Right ventricle myocardium inferior (tissue), 1 donor: ENCODE data around the gene RFX7. TPM values are rescaled to one million over a fixed set of nuclear protein-coding genes. Genes with fewer than 3 reads are reported as not detected.

ENCODE experiments used
- ATAC-seq: fragments of 200-7000 bp; cut with Tn5 transposase; one replicate; pipeline ENCODE4 v1.9.1; 2020; ENCODE audit warnings: mild to moderate bottlenecking, moderate library complexity
- DNase-seq: peaks from one replicate; pipeline ENCODE4 v3.0.0; 2021; ENCODE audit errors: missing footprints
- intact Hi-C: fragments of 100-400 bp; cut with DNase I; formaldehyde crosslinking; loops from one replicate; pipeline ENCODE4 v1.11.0; 2022
- total RNA-seq: library from RNA; stranded (reverse); fragmentation: NEBNext Ultra II Directional; extraction: Animal tissue kit (Norgen Biotek cat#: 25700); gene quantifications from one replicate; pipeline ENCODE4 v1.2.1, GENCODE V29; 2021
- donor health status: DM: no; HTN: yes; CAD: no; lungs with severe emphysema.

The RFX7 gene
- total RNA-seq, 1 donor from 2014 or later: 5.8 TPM

DNA sequence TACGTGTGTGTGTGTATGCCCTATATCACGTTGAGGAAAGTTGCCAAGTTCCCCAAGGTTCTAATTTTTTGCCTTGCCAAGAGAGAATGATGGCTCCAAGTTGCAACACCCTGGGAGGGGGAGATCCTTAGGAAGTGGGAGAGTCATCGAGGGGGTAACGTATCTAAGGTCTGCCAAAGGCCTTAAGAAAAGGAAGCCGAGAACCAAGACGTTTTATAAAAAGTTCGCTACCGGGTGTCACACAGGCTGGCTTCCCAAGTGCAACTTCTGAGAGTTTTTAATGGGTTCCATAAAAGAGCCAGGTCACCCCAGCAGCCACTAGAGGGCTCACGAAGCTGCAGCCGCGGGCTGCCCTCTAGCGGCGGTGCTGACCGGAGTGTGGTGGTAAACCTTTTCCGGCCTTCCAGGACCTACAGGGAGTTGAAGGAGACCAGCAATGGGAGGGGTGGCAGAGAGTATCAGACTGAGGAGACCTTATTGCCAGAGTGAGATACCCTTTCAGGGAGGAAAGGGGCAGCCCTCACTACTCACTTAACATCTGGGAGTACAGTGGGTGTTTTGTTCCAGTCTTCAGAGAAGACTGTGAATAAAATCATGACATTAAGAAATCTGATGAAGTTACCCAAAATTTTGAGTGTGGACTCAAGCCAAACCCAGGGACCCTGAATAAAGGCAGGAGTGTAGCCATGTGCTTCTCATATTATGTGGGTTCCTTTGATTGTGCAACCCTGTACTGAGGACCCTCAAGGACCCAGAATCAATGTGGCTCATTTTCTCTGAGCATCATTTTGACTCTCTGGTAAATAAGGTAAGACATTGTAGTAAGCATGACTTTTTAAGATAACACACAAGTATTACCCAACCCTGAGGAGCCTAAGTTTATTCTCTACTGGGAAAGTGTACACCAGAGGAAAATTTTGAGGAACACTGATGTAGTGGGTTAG, 2.5 kb upstream of the RFX7 start:
- peak; percentile 94 for DNase-seq
- intact Hi-C loops: no loop called here
- peak; percentile 82 for ATAC-seq

- ATAC-seq (no peak), DNase-seq (peak; percentile 40)
- intact Hi-C loops: loop anchor here (5.0 kb wide), 2 partner anchors 143 to 253 kb away; partner anchors contain the start of gene NEDD4
These were observed 1.3 kb upstream of the RFX7 start for GRCh38 chr15:56244811-56245576.

- intact Hi-C loops: loop anchor here (5.0 kb wide), 2 partner anchors 142 to 252 kb away; partner anchors contain the start of gene NEDD4
- ATAC-seq (peak; percentile 54), DNase-seq (no peak)
These were observed 545 bp upstream of the RFX7 start for GRCh38 chr15:56244038-56244810.

- intact Hi-C loops: loop anchor here (5.0 kb wide), 2 partner anchors 140 to 250 kb away; partner anchors contain the start of gene NEDD4
- ATAC-seq (no peak), DNase-seq (no peak)
These were observed 1.0 kb downstream of the RFX7 start for GRCh38 chr15:56242576-56243162.

- intact Hi-C loops: loop anchor here (5.0 kb wide), 2 partner anchors 139 to 249 kb away; partner anchors contain the start of gene NEDD4
- DNase-seq (no peak), ATAC-seq (no peak)
These were observed 2.1 kb downstream of the RFX7 start for GRCh38 chr15:56241374-56242105.

DNA sequence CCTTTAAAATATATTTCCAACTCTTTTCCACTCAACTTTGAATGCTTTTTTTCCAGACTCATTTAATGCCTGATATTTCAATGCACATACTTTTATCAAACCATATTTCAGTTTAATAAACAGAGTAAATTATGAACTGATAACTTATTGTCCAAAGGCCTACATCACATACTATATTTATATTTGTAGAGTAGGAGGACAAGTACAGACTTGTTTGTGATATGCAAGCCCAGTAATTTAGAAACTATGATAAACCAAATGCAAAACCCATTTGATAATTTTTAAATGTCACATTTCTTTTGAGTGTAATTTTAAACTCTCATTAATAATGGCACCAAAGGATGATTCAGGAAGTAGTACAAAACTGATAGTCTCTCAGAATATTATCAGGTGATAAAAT, 3.3 kb downstream of the RFX7 start:
- intact Hi-C loops: loop anchor here (5.0 kb wide), 2 partner anchors 138 to 248 kb away; partner anchors contain the start of gene NEDD4
- no peak for ATAC-seq
- DNase-seq: no peak

DNA sequence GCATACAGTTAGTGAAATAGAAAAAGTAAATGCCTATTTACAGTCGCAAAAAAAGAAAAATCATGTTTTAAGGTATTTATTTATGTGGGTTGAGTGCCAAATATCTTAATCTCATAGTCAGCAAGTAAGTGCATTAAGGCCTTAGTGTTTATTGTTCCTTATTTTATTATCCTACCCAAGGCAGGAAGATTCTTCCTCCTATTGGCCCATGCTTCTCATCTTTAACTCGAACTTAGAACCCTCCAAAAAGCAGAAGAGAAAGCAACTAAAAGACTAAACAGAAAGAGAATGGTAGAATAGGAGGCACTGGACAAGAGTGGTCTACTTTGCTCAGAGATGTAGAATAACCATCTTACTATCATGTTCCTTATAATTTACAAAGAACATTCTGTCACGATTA, 7.5 kb downstream of the RFX7 start:
- intact Hi-C loops: no loop called here
- DNase-seq (no peak), ATAC-seq (no peak)

GRCh38 chr15:56234804-56235203, 8.9 kb downstream of the RFX7 start:
- DNase-seq: no peak
- intact Hi-C loops: no loop called here
- no peak for ATAC-seq

- intact Hi-C loops: no loop called here
- DNase-seq (no peak), ATAC-seq (no peak)
These were observed 10.1 kb downstream of the RFX7 start for GRCh38 chr15:56233549-56233948.

GRCh38 chr15:56232058-56232457, 11.6 kb downstream of the RFX7 start:
- no peak for DNase-seq
- intact Hi-C loops: no loop called here
- no peak for ATAC-seq

- intact Hi-C loops: no loop called here
- DNase-seq: no peak
- ATAC-seq: no peak
These were observed 14.8 kb downstream of the RFX7 start for GRCh38 chr15:56228854-56229253.

GRCh38 chr15:56228352-56228751, 15.3 kb downstream of the RFX7 start:
- DNase-seq (no peak), ATAC-seq (no peak)
- intact Hi-C loops: no loop called here

DNA sequence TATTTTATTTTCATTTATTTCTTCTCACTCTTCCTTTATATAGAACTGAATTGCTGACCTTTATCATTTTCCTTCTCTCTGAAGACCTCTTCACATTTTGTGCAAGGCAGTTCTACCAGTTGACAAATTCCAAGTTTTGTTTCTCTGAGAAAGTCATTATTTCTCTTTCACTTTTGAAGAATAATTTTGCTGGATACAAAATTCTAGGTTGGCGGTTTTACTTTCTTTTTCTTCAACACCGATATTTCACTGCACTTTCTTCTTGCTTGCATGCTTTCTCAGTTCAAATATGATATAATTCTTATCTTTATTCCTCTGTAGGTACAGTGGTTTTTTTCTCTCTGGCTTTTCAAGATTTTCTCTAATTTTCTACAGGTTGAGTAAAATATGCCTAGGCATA, 15.9 kb downstream of the RFX7 start:
- intact Hi-C loops: no loop called here
- DNase-seq (no peak), ATAC-seq (no peak)

- intact Hi-C loops: no loop called here
- ATAC-seq (no peak), DNase-seq (no peak)
These were observed 16.4 kb downstream of the RFX7 start for GRCh38 chr15:56227306-56227705.

DNA sequence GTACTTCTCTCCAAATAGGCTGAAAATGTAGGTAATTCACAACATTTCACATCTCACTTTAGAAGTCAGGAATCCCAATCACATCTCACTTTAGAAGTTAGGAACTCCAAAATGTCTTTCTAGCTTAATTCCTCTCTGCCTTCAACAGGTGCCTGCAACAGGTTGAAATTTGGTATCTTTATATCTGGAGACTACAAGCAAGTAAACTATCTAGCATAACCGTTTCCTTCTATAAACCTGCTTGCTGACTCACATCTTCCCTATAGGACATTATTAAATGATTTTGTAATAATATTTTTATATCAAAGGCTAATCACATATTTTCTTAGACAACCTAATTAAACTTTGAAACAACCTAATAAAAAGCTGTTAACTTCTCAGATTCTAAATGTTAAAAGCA, 18.2 kb downstream of the RFX7 start:
- ATAC-seq: no peak
- DNase-seq: no peak
- intact Hi-C loops: no loop called here

GRCh38 chr15:56222302-56222701, 21.4 kb downstream of the RFX7 start:
- ATAC-seq (no peak), DNase-seq (no peak)
- intact Hi-C loops: no loop called here

- no peak for DNase-seq
- ATAC-seq: no peak
- intact Hi-C loops: loop anchor here (2.0 kb wide), 1 partner anchor 73 kb away; no protein-coding TSS in a partner anchor
These were observed 26.3 kb downstream of the RFX7 start for GRCh38 chr15:56217341-56217740.

DNA sequence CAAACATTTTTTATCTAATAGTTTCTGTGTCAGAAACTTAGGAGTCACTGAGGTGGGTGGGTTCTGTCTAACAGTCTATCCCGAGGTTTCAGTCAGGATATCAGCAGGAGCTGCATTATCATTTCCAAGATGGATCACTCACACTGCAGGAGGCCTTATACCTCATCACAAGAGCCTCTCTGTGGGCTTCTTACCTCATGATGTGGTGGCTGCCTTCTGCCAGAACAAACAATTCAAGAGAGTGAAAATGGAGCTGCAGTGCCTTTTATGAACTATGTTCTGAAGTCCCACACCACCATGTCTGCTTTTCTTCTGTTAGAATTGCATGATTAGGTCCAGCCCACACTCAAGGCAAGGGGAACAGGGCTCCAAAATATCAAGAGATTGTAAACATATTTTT, 27.9 kb downstream of the RFX7 start:
- DNase-seq (no peak), ATAC-seq (no peak)
- intact Hi-C loops: loop anchor here (2.0 kb wide), 1 partner anchor 71 kb away; no protein-coding TSS in a partner anchor
